Hippocampal formation (tissue), 2 donors: ENCODE results near the gene ING4.

Source experiments
- DNase-seq, 2 donors: peaks; one replicate each; lab custom pipeline; 2025; lab: John Stamatoyannopoulos, UW

ING4 gene

DNA sequence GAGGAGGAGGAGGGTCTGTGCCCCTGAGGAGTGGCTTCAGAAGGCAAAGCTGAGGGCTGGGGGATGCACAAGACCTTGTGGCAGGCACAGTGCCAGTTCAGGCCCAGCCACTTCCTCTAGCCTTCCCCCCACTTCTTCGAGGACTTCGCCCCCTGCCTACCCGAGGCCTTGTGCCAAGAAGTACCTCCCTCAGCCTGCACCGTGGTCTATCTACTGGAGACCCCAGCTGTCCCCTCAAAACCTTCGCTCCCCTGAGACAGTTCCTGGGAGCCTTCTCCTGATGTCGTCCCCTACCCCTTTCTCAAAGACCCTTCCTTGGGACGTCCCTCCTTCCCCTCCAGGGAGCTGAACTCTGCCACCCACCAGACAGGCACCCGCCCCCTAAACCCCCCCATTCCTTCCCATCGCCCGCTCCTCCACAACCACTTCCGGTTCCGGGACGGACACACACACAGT lies 25.7 kb upstream of the ING4 start:
- no peak for DNase-seq

DNA sequence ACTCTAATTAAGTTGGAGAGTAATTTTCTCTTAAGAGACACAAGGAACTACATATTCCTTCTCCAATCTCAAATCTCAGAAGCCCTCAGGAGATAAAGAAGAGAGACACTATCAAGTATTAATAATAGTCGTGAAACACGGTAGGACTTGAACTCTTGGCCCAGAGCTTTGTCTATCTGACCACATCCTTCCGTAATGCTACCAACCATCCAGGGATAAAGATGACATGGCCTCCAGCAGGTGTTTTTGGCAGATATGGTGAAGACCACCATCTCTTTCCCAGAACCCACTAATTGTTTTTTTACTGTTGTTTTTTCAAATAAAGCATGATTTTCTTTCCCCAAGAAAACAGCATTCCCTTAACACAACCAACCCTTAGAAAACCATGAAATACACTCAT lies 22.9 kb upstream of the ING4 start:
- no peak for DNase-seq

DNA sequence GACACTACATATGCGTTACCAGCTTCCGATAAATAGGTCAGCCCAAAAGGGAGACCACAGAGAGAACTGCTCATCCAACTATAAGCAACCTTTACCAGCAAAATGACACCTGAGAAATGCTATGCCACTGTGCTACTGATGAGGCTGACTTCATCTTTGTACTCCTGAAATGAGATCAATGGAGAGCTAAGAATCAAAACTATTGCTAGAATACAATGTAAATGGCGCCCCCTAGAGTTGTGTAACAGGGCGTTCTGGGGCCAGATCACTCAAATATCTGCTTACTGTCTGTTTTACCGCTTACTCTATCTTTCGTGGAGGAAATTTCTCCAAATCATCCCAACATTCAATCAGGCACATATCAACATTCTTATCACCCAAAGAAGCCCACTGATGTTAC lies 21.7 kb upstream of the ING4 start:
- peak in 1 of 2 donors; percentile 18 for DNase-seq

DNA sequence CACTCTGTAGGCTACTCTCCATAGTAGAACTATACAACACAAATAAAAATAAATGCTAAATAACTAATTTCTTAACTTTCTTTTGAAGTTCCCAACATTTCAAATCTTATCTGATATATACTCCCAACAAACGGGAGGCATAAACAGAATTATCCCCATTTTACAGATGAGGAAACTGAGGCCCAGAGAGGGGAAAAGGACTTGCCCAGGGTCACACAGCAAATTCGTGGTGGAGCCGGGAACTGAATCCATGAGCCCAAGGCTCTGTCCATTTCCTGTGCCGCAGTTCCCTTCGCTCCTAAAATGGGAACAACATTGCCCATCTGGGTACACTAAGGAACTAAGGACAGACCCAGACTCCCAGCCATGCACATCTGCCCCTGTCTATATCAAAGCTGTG lies 14.0 kb upstream of the ING4 start:
- DNase-seq, result no peak

DNA sequence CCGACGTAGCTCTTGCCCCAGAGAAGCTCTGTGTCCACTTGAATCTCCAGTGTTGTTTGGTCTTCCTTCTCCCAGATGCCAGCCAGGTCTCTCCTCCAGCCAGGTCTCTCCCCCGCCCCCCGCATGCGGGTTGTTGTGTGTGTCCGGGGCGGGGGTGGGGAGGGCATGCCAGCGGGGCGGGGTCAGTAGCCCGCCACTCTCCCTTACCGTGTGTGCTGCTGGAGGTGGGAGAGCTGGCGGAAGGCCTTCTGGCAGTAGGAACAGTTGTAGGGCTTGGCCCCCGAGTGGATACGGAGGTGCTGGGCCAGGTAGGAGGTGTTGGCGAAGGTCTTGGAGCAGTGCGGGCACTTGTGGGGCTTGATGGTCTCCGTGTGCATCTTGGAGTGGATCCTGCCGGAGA lies 9.2 kb upstream of the ING4 start:
- no peak for DNase-seq

DNA sequence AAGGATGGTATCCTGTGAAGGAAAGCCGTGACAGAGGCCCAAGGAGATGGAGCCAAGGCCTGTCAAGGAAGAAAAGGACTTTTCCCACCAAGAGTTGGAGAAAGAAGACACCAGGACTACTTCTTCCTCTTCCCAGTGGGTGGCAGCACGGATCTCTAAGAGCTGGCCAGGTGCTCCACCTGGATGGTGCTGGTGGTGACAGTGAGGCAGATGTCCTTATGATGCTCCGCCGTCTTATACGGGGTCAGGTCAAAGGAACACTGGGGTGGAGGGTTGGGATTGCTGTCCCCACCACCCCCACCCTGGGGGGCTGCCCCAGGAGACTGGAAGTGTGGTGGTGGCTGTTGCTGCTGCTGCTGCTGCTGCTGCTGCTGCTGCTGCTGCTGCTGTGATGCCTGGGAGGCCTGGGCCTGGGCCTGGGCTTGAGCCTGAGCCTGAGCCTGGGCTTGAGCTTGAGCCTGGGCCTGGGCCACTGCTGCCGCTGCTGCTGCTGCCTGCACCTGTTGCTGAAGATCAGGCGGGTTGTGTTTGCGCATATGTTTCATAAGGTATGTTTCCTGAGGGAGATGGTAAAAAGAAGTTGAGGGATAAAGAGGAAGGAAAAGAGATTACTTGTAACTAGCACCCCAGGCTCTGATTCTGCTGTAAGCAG lies 4.8 kb upstream of the ING4 start:
- no peak for DNase-seq

DNA sequence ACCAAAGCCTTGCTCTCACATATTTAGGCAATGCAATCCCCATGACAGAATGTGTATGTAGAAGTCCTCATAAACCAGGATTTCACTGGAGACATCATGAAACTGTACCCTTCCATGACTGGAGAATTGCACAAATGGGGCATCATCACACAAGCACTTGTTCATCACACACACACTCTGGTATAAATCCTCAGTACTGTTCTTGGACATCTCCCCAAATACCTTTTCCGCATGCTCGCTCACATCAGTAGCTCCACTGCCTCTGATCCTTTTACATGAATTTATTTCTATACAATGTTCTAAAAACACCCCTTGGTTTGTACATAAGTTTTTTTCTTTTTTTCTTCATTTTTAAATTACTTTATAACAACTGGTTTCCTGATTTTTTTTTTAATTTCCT lies 3.3 kb upstream of the ING4 start:
- DNase-seq, result no peak

DNA sequence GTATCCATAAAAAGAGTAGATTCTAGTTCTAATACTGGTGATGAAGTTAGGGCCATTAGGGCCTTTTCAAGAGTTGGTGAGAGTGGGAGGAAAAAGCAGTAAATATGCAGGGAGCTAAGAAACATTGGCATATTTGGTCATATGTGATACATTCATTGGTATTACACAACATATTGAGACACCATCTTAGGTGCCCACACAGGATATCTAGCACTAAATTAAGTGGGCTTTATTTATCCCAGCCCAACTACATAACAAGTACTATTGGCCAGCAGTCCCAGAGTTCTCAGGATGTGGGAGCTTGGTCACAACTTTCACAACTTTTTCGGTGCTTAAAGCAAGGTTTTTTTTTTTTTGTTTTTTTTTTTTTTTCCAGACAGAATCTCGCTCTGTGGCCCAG lies 2.0 kb upstream of the ING4 start:
- no peak for DNase-seq

DNA sequence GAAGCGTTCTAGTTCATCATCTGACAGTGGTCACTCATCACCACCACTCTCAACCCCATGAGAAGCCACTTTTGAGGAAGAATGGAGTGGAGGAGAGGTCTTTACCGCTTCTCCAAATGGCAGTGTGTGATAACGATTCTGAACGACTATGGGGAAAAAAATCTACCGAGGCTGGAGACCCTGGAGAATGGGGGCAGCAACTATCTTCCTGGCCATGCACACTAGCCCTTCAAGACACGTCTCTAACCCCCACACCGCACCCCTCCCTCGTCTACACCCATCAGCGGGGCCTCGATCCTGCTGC lies 365 bp downstream of the ING4 start:
- DNase-seq, result no peak

DNA sequence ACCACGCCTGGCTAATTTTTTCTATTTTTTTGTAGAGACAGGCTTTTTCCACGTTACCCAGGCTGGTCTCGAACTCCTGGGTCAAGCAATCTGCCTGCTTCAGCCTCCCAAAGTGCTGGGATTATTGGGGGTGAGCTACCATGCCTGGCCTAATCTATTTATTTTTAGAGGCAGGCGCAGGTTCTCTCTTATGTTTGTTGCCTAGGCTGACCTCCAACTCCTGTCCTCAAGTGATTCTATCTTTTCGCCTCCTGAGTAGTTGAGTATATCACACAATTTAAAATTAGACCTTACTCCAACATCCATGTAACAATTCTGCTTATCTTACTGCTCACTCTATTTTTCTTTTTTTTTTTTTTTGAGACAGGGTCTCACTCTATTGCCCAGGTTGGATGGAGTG lies 8.9 kb downstream of the ING4 start:
- no peak for DNase-seq

DNA sequence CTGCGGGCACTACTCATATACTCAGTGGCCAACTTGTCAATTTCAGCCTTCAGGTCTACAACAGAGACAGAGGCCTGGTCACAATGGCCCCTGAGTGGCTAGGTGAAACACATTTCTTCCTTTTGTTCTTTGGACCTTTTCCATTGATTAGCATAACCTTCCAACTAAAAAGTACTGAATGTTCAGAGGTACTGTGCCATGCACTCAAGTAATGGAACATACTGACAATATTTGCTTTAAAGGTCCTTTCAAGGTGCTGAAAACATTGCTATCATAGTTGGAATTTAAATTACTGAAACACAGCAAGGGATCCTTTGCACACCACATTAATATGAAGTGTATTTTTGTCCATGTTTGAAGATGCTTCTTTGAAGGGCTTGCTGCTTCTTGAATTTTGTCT lies 9.6 kb downstream of the ING4 start:
- DNase-seq, result no peak

DNA sequence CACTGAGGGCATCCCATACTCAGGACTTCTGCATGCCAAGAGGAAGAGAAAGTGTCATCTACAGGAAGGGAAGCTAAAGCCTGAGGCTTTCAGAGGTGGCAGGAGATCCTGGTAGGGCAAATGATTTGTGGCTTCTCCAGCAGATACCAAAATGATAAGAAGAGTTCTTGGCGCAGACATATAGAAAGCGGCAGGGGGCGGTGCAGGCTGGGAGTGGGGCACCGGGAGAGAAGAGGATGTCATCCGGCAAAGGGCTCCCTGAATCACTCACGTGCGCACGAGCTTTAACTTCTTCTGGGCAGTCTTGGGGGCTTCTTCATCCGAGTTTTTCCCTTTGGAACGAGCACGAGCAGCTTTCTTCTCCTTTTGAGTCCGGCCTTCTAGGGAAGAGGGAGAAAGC lies 10.5 kb downstream of the ING4 start:
- no peak for DNase-seq

DNA sequence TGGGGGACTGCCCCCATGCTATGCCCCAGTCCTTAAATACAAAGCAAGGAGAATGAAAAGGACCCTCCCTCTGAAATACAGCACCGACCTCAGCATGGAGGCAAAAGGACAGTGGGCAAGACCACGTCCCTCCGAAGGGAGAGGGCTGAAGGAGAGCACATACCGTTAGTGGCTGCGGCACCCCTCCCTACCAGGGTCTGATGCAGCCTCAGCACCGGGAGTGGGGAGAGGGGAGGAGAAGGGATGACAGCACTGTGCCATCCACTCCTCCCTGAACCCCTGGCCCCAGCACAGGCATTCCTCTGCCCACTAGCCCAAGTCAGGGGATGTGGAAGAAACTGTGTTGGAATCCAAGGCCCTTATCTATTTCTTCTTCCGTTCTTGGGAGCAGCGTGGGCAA lies 12.1 kb downstream of the ING4 start:
- no peak for DNase-seq

DNA sequence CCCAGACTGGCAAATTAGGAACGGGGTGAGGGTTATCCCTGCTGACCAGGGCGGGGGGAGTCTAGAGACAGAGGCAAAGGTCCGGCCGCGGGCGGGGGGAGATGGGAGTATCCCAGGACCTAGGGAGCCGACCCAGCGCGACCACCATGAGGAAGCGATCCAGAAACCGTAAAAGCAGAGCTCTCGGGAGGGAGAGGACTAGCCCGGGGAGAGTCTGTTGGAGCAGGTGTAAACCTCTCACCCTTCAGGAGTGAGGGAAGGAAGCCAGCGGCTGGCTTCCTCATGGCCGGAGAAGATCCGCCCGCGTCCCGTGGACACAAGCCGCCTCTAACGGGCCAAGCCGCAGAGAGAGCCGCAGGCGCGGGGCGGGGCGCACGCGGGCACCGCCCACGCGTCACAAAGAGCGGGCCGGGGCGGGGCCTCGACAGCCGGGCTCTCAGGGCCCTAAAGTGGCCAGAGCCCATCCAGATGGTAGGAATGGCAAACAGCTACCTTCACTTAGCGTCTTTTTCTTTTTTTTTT lies 15.8 kb downstream of the ING4 start, which contains the start of gene ACRBP:
ACRBP (minus strand) TSS at position 350 of the 522 bp plus-strand sequence; CDS start at position 284, 66 bp downstream.
- peak; percentile 15 to 64 for DNase-seq

DNA sequence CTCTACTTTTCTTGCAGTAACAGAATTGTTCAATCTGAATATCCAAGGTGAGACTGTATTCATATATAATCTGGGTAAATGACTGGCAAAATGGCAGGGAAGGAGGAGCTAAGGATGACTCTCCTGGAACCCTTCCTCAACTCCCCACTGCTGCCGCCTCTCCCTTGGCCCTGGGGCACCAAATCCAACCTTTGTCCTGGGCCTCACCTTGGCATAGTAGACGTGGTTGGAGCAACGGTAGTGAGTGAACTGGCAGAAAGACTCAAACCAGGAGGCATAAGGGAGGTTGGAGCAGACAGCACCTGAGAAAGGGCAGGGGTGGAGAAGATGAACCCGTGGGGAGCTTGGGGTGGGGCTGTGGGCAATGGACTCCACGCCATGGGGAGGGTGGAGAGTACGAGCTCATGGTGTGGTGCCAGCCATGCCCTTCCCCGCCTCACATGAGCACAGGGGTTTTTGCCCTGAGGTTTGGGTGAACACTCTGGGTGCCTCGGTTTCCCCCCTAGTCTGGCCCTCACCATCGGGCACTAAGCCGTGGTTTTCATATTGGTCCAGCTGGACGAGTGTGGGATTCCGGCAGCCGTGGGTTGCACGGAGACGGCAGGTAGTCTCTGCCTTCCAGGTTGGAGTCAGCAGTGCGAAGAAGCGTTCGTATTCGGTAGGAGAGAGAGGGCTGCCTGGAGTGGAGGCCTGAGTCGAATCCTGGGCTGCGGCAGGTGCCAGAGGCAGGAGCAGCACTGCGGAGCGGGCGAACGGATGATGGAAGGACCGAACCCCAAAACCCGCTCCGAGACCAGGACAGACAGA lies 16.4 kb downstream of the ING4 start:
- no peak for DNase-seq

DNA sequence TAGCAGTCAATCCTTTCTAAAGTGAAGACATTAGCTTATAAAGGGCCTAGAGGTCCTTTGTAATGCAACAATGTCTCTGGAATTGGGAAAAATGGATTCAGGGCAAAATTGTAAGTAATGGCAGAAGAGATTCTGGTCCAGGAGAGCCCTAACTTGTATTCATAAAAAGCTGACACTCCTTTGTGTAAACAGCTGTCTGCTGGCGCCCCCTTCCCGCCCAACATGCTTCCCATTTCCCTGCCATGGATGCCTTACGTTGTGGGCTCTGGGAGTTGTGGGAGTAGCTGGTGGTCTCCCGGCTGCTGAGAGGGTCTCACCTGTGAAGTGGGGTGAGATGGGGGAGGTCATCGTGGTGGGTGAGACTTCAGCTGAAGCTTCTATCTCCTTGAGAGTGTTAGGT lies 18.0 kb downstream of the ING4 start:
- peak in 1 of 2 donors; percentile 21 for DNase-seq

DNA sequence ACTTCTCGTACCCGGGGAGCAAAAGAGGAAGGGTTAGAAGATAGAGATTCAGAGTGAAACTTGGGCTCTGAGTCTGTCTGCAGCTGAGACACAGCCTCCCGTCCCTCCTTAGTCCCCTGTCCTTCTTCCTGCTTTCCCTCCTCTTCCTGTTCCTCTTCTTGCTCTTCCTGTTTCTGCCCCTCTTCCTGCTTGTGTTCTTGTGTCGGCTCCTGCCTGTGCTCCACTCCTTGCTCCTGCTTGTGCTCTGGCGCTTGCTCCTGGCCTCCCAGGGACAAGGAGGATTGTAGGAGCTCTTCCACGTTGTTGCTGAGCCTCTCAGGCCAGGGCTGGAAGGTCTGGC lies 18.7 kb downstream of the ING4 start:
- peak in 1 of 2 donors; percentile 22 for DNase-seq

DNA sequence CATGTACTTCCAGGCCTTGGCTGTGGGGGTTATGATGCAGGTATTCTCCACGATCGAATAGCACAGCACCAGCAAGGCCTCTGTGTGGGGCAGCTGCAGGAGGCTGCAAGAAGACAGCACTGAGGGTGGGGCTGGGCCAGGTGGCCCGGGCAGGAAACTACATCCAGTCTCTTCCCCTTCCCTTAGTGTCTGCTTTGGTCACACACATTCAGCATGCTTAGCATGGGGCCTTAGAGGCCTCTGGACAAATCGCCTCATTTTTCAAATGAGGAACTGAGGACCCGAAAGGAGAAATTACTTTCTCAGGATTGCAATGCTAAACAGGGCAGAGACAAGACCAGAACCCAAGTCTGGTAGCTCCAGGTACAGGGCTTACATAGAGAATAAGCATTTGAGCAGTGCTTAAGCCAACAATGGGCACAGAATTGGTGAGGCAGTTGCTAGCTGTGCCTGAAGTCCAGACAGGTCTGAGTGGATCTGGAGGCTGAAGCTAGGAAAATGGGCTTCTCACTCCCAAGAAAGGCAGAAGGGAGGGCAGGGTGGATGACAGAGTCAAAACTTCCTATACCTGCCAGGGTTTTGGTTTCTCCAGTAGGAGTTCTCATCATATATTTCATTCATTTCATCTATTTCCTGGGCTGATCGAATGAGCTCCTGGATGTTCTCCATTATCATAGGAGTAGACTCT lies 19.2 kb downstream of the ING4 start:
- peak in 1 of 2 donors; percentile 23 for DNase-seq

DNA sequence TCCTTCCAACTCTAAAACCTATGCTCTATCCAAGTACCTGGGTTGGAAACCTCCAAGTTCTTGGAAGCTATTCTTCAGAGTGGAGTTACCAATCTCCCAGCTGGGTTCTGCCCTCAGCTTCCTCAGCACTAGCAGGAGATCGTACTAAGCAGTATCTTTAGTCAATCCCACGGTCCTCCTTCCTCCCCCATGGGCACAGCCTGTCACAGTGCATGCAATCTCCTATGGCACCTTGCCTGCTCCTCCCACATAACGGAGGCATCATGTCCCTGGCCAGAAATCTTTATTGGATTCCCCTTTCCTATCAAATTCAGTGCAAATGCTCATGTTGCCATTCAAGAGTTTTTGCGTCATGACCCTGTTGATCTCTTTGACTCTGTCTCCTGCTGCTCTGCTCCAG lies 21.8 kb downstream of the ING4 start:
- no peak for DNase-seq

DNA sequence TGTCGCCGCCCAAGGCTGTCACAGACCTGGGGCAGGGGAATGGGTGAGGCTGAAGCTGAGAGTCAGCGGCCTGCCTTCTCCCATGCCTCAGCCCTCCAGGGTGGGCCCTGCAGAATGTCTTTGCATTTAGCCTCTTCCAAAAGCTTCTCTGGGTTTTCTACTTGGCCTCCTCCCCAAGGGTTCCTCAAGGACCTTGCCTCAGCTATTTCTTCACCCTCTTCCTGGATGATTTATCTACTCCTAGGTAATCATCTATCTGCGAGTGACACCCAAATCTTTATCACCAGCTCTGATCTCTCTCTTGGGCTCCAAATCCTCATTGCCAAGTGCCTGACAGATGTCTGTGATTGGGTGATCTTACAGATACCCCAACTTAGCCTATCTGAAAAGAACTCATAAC lies 22.4 kb downstream of the ING4 start:
- DNase-seq, result no peak

DNA sequence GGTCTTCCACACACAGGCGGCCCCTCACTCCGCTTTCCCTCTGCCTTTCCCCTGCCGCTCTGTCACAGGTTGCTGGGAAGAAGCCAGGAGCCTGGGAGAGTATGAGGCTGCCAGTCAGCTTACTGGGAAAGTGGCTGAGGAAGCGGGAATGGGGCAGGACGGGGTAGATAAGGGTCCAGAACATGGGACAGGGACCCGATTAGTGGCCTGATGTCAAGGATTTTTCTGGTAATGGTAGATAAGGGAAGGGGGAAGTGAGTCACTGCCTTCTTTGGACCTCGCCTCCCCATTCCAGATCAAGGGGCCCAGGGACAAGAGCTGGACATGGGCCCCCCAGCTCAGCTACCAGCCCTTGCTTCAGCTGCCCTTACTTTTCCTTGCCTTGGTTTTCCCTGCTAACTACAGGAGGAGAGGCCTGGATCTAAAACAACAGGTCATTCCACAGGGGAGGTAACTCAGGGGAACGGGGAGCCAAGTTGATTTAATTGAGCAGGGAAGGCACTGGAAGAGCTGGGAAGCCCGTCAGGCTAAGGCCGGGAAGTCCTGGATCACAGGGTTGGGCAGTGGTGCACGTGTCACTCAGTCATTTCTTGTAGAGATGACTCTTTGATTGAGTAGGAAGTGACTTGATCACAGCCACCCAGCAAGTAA lies 23.6 kb downstream of the ING4 start:
- no peak for DNase-seq

DNA sequence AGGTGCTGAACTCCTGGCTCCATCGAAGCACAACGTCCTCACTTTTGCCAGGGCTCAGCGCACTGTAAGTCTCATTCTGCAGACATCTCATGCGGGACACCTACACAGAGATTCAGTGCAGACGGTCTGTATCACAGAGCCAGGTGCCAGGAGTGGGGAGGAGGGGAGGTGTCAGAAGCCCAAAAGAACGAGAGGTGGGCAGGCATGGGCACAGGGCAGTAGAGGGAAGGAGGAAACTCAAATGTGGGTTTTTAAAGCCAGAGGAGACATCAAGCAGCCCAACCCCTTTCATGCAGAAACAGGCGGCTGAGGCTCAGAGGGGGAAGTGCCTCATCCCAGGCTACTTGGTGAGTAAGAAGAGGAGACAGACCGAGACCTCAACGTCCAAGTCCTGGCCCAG lies 24.6 kb downstream of the ING4 start:
- no peak for DNase-seq
